Measurements from ENCODE around the gene P2RY8. TPM values are rescaled to one million over a fixed set of nuclear protein-coding genes. Genes with fewer than 3 reads are reported as not detected.

The P2RY8 gene
- total and polyA plus RNA-seq, 2 donors from 2014 or later = 1.4 to 6.6 TPM

GRCh38 chrX:1529328-1529727 is 7.7 kb downstream of the P2RY8 start:
- FAIRE-seq (no peak), DNase-seq (no peak)
- intact Hi-C loops (cut with DNase I) = no loop called here
- no peak overlapping the region for H3K9ac ChIP-seq (ENCODE audit: low read length in 3 of 3)
- H3K4me1 ChIP-seq (ENCODE audit: control insufficient read depth in 2 of 3, insufficient read depth in 2 of 3, low read depth in 1 of 3, low read length in 3 of 3) = peaks cover 0 to 2% (median 0%) of the 10 kb centered on the region in 3 donors
- no peak overlapping the region for H3K4me3 ChIP-seq (ENCODE audit: low read length in 3 of 3)
- H3K27ac ChIP-seq (ENCODE audit: low read depth in 2 of 2, low read length in 2 of 2) = no peak overlapping the region
- TF ChIP-seq CTCF (IDR thresholded peaks at IDR 0.05; ENCODE audit: borderline replicate concordance, extremely low read depth, insufficient read depth) = no peak
- H3K36me3 ChIP-seq (ENCODE audit: control insufficient read depth in 2 of 3, insufficient read depth in 3 of 3, low read length in 3 of 3) = no peaks in the 10 kb centered on the region
- H3K27me3 ChIP-seq (ENCODE audit: control insufficient read depth, insufficient read depth, low read length) = no peaks in the 10 kb centered on the region
- peaks cover 0 to 1% (median 0%) of the 10 kb centered on the region in 3 donors for H3K9me3 ChIP-seq (ENCODE audit: control insufficient read depth in 2 of 3, insufficient read depth in 1 of 3, low read length in 3 of 3)

DNA sequence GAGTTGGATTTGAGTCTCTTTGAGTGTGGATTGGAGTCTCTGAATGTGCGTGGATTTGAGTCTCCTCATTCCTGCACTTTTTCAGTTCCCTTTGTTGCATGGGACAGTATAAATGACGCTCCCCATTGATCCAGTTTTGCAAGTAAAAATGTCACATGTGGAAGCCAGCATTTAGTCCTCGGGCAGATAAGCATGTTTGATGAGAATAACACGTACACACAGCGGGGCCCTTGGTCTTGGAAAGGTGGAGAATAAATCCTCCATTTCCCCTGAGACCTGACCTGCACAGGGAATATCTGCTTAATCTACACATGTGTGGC is 8.1 kb downstream of the P2RY8 start:
- no peak overlapping the region for H3K4me3 ChIP-seq (ENCODE audit: low read length in 3 of 3)
- no peak overlapping the region for H3K9ac ChIP-seq (ENCODE audit: low read length in 3 of 3)
- DNase-seq = no peak
- intact Hi-C loops (cut with DNase I) = no loop called here
- no peak for FAIRE-seq
- no peaks in the 10 kb centered on the region for H3K36me3 ChIP-seq (ENCODE audit: control insufficient read depth in 2 of 3, insufficient read depth in 3 of 3, low read length in 3 of 3)
- no peak for TF ChIP-seq CTCF (IDR thresholded peaks at IDR 0.05; ENCODE audit: borderline replicate concordance, extremely low read depth, insufficient read depth)
- no peak overlapping the region for H3K27ac ChIP-seq (ENCODE audit: low read depth in 2 of 2, low read length in 2 of 2)
- H3K4me1 ChIP-seq (ENCODE audit: control insufficient read depth in 2 of 3, insufficient read depth in 2 of 3, low read depth in 1 of 3, low read length in 3 of 3) = peaks cover 0 to 2% (median 0%) of the 10 kb centered on the region in 3 donors
- peaks cover 0 to 1% (median 0%) of the 10 kb centered on the region in 3 donors for H3K9me3 ChIP-seq (ENCODE audit: control insufficient read depth in 2 of 3, insufficient read depth in 1 of 3, low read length in 3 of 3)
- H3K27me3 ChIP-seq (ENCODE audit: control insufficient read depth, insufficient read depth, low read length) = no peaks in the 10 kb centered on the region

DNA sequence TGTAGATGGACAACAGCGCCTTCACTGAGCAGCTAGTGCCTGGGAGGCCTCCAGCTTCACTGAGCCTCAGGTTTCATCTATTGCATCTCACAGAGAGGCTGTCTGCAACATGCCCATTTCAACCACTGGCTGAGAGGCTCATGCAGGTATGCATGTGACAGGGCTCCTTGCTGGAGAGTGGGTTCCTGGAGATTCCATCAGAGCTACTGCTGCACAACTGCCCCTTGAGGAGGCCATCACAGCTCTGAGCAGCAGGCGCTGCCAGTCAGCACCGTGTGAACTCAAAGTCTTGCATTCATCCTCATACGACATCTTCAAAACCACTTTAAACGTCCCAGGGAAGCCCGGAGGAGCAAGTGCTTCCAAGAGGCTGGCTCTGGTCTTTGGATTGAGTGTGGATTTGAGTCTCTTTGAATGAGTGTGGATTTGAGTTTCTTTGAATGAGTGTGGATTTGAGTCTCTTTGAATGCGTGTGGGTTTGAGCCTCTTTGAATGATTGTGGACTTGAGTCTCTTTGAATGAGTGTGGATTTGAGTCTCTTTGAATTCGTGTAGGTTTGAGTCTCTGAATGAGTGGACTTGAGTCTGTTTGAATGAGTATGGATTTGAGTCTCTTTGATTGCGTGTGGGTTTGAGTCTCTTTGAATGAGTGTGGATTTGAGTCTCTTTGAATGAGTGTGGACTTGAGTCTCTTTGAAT is 8.7 kb downstream of the P2RY8 start:
- Histone ChIP-seq H3K27me3 (ENCODE audit: control insufficient read depth, insufficient read depth, low read length) (no peaks in the 10 kb centered on the region), H3K4me3 (ENCODE audit: low read length in 3 of 3) (no peak overlapping the region), H3K4me1 (ENCODE audit: control insufficient read depth in 2 of 3, insufficient read depth in 2 of 3, low read depth in 1 of 3, low read length in 3 of 3) (peaks cover 0 to 2% (median 0%) of the 10 kb centered on the region in 3 donors), H3K36me3 (ENCODE audit: control insufficient read depth in 2 of 3, insufficient read depth in 3 of 3, low read length in 3 of 3) (no peaks in the 10 kb centered on the region), H3K9me3 (ENCODE audit: control insufficient read depth in 2 of 3, insufficient read depth in 1 of 3, low read length in 3 of 3) (peaks cover 0 to 1% (median 0%) of the 10 kb centered on the region in 3 donors), H3K27ac (ENCODE audit: low read depth in 2 of 2, low read length in 2 of 2) (no peak overlapping the region), H3K9ac (ENCODE audit: low read length in 3 of 3) (no peak overlapping the region)
- FAIRE-seq (no peak), DNase-seq (no peak)
- no peak for TF ChIP-seq CTCF (IDR thresholded peaks at IDR 0.05; ENCODE audit: borderline replicate concordance, extremely low read depth, insufficient read depth)
- intact Hi-C loops (cut with DNase I) = no loop called here

DNA sequence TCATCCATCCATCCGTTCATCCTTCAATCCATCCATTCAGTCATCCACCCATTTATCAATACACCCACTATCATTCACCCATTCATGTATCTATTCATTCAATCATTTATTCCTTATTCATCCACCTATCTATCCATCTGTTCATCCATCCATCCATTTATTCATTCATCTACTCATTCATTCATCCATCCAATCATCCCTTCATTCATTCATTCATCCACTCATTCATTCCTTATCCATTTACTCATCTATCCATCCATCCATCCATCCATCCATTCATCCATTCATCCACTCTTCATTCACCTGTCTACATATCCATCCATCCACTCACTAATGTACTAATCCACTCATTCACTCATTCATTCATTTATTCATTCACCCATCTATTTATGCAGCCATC is 9.5 kb downstream of the P2RY8 start:
- H3K36me3 ChIP-seq (ENCODE audit: control insufficient read depth in 2 of 3, insufficient read depth in 3 of 3, low read length in 3 of 3) = no peaks in the 10 kb centered on the region
- no peak overlapping the region for H3K27ac ChIP-seq (ENCODE audit: low read depth in 2 of 2, low read length in 2 of 2)
- no peak for TF ChIP-seq CTCF (IDR thresholded peaks at IDR 0.05; ENCODE audit: borderline replicate concordance, extremely low read depth, insufficient read depth)
- H3K9me3 ChIP-seq (ENCODE audit: control insufficient read depth in 2 of 3, insufficient read depth in 1 of 3, low read length in 3 of 3) = peaks cover 0 to 1% (median 0%) of the 10 kb centered on the region in 3 donors
- intact Hi-C loops (cut with DNase I) = no loop called here
- FAIRE-seq = no peak
- no peaks in the 10 kb centered on the region for H3K27me3 ChIP-seq (ENCODE audit: control insufficient read depth, insufficient read depth, low read length)
- no peak for DNase-seq
- peaks cover 0 to 2% (median 0%) of the 10 kb centered on the region in 3 donors for H3K4me1 ChIP-seq (ENCODE audit: control insufficient read depth in 2 of 3, insufficient read depth in 2 of 3, low read depth in 1 of 3, low read length in 3 of 3)
- H3K4me3 ChIP-seq (ENCODE audit: low read length in 3 of 3) = no peak overlapping the region
- no peak overlapping the region for H3K9ac ChIP-seq (ENCODE audit: low read length in 3 of 3)
